Hematopoietic multipotent progenitor cell treated with erythropoietin and hydrocortisone succinate and interleukin-3 and kit ligand, for 6 days (in vitro differentiated cells): ENCODE results near the gene PTRHD1.
"Not testable (repeated sequence)": the region's sequence is repeated elsewhere in the genome, so short reads cannot be mapped to it uniquely, and the experiment has no call there.

Experiments
- DNase-seq: peaks from one replicate; pipeline ENCODE4 v3.0.0-alpha.2; 2015

PTRHD1 gene, protein sequence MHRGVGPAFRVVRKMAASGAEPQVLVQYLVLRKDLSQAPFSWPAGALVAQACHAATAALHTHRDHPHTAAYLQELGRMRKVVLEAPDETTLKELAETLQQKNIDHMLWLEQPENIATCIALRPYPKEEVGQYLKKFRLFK

DNA sequence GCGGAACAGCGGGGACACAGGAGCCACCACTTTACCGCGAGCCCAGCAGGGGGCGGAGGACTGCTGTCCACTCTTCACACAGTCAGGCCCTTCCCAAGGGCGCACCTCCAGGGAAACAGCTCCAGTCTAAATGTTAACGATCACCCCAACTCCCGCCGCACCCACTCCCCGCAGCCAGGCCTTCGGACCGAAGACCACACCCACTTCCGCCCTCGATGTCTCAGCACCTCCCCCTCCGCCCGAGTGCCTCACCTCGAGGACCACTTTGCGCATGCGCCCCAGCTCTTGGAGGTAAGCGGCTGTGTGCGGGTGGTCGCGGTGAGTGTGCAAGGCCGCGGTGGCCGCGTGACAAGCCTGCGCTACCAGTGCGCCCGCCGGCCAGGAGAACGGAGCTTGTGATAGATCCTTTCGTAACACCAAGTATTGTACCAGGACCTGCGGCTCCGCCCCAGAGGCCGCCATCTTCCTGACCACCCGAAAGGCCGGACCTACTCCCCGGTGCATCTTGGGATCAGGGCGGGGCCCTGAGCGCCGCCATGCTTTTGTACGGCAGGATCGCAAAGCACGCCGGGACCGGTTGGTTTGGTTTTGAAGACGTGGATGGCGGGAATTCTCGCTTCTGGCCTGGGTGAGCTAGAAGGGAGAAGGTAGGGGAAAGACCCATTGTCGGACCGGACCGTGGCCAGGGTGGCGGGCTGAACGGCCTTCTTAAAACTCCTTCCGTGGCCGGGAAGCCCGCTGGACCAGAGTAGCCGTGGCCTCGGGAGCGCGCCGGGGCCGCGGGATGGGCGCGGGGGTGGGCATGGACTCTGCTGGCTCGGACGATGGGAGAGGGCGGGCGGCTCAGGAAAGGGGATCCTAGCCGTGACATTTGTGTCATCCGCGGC lies at the start of gene PTRHD1, which contains the start of gene CENPO:
TSS of gene PTRHD1 (minus strand) at position 518 of the 887 bp plus-strand sequence. CDS start at position 504, 14 bp downstream.
TSS of gene CENPO (plus strand) at position 552 of the 887 bp plus-strand sequence. CDS start 495 bp downstream, outside the sequence.
- DNase-seq, result peak; percentile 99

DNA sequence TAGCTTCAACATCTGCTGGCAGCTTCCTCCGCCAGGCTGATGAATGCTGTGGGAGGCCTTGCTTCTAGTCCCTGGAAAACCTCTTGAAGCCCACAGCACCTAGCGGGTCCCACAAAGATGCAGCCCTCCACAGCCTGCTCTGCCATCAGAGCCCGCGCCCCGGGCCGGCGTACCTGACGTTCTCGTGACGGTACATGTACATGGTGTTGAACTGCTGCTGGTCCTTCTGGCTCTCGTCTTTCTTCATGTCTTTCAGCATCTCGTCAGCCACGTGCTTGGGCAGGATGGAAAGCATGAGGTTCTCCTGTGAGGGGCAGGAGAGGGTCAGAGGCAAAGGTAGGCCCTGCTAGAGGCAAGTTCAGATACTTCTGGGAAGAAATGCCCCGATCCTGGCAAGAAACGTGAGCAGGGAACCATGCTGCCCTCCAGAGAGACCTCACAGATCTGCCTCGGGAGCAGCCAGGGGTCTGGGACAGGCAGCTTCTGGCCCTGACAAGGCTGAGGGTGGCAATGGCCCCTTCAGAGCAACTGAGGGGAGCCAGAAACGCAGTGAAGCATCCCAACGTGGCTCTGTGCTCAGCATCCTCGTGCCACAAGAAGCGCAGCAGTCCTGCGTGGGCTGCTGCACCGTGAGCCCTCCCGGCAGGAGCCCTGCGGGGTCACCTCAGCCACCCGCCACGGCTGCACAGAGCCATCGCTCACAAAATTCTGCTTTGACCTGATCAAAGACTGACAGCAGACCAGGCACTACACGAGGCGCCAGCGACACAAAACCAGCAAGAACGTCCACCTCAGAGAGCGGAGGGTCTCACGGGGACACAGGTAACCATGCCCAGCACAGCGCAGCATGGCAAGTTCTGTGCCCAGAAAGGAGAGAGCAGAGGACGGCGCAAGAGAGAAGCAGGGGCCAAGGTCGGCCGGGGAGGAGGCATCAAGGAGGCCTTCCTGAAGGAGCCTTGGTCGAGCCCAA lies 49.2 kb upstream of the PTRHD1 start:
- DNase-seq, result no peak

DNA sequence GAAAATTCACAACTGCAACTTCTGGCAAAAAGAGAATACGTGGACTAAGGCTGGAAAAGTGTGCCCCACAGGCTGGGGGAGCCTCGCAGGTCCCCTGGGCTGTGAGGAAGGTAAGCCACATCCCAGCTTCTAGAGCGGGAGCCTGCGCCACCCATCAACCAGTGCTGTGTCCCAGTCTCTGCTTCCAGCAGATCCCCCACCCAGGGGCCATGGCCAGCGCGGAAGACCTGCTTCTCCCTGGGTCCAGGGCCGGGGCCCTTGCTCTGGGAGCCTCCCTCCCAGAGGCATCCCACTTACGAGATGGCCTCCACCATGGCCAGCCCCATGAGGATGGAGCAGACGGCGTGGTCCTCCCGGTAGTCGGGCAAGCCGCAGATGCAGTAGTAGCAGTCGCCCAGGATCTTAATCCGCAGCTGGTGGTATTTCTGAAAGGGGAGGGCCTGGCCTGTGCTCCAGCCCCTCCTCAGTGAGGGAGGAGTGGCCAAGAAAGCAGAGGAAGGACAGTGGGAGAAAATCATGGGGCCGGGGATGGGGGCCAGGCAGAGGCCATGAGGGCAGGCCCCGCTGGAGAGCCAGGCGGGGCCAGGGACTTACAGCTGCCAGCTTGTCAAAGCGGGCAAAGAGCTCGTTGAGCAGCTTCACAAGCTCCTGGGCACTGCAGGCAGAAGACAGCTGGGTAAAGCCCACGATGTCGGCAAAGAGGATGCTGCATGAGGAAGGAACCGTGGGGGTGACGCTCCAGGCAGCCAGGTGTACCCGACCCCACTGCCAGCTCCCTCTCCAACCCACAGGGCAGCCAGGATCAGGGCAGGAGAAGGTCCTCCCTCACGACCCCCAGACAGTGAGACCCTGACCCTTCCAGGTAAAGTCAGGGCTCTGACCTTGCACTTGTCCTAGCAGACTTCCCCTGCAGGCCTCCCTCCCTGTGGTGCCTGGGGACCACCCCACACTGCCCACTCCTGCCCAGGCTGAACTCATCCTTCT lies 48.1 kb upstream of the PTRHD1 start:
- DNase-seq, result no peak

DNA sequence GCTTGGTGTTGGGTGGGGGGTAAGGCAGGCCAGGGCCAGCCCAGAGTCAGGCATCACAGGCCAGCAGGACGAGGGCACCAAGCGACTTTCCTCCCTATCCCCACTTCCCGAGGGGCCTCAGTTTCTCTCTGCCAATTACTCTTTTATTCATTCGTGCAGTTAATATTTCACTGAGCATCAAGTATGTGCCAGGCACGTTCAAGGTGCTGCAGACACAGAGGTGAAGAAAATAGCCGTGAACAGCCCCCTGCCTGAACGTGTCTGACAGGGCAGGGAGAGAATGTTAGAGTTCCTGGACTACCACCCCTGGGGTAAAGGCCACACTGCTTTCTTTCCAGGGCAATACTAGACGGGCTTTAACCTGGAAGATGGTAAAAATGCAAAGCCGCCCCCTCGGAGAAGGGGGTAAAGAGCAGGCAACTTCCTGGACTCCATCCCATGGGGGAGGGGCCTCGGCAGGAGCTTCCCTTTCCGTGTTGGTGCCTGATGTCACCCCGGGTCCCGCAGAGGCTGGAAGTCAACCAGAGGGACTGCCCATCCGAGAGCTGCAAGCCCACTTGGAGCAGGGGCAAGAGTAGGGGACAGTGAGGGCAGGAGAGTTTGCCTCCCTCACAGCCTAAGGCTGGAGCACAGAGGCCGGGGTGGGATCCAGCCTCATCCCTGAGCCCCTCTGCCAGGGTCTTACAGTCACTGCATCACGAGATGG lies 47.1 kb upstream of the PTRHD1 start:
- no peak for DNase-seq

DNA sequence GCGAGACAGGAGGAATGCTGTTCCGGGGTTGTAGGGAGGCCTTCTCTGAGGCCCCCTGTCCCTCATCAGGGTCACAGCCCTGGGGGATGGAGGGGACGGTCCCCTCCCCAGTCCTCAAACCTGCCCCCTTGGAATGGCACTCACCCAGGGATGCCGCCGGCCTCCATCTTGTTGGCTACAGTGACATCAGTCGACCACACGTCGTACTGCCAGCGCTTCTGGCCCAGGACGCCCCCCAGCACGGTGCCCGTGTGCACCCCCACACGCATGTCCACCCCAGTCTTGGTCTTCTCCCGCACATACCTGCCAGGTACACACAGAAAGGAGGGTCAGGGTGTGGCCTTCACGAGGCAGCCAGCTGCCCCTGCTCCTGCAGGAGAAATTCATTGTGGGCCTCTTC lies 46.5 kb upstream of the PTRHD1 start:
- no peak for DNase-seq

DNA sequence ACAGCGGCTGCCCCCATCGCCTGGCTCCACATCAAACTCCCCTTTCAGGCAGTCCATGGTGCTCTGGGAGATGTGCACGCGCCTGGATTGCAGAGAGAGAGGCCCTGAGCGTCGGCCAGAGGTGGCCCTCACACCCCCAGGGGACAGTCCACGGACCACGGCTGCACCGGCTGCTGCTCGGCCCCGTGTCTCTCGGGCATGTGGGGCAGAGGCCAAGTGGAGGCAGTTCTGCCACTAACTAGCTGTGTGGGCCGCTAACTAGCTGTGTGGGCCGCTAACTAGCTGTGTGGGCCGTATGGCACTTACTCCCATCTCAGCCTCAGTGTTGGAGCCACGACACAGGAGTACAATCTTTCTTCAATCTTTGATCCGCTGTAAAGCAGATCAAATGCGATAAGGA lies 45.4 kb upstream of the PTRHD1 start:
- no peak for DNase-seq

DNA sequence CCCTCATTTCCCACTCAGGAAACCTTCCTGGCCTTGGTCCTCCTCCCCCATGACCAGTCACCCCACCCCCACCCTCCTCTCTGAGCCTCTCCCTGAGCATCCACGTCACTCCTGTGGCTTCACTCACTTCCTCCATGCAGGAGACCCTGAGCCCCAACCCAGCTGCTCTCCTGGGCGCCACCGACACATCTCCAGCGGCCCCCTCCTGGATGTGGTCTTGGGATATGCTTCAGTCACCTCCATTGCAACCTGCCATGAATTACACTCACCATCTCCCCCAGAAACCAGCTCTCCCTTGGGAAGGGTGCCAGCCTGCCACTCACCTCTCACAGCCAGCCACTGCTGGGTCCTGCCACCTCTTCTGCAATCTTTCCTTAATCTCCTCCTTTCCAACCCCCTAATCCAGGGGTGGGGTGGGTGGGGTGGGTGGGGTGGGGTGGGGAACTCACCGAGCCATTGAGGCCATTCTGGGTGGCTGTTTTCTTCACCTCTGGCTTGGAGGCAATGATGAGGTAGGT lies 44.9 kb upstream of the PTRHD1 start:
- no peak for DNase-seq

DNA sequence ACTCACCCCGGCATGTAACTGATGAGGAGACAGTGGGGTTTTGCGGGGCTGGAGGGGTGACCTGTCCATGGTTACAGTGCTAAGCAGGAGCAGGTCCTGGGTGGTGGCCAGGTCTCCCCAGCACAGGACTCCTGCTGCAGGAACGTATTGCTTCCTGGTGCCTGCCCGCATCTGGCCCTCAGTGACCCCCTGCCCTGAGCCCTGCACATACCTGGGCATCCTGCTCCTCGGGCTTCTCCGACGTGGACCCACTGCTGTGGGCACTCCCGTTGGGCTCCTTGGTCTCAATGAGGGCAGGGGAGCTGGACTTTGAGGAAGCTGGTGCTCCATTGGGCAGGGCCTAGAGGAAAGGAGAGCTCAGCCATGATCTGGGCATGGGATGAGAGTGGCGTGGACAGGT lies 43.5 kb upstream of the PTRHD1 start:
- DNase-seq, result no peak

DNA sequence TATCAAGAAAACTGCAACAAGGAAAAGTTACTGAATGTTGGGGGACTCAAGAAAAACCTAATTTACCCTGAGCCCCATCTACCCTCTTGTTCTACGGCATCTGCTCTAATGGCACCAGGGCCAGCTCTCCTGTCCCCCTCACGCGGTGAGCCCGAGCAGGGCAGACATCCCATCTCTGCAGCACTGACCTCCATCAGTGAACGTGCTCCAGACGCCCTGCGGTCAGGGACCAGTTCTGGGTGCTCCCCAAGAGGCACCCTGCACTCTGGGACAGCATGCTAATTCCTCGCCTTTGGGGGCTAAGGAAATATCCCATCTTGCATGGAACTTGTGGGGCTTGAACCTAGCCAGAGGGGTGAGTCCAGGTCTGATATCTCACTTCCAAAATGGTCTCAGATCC lies 43.0 kb upstream of the PTRHD1 start:
- DNase-seq, result no peak

DNA sequence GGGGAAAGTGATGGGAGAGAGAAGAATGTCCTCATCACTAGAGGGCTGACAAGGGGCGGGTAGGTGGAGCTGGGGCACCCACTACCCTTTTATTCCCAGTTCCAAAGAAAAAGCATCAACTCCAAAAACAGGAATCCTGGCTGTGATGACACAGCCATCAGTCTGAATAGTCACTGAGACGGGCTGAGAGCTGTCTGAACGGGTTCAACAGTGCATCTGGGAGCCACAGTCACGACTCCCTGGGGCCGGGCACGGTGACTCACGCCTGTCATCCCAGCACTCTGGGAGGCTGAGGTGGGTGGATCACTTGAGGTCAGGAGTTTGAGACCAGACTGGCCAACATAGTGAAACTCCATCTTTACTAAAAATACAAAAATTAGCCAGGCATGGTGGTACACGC lies 42.2 kb upstream of the PTRHD1 start:
- not testable (repeated sequence) for DNase-seq

DNA sequence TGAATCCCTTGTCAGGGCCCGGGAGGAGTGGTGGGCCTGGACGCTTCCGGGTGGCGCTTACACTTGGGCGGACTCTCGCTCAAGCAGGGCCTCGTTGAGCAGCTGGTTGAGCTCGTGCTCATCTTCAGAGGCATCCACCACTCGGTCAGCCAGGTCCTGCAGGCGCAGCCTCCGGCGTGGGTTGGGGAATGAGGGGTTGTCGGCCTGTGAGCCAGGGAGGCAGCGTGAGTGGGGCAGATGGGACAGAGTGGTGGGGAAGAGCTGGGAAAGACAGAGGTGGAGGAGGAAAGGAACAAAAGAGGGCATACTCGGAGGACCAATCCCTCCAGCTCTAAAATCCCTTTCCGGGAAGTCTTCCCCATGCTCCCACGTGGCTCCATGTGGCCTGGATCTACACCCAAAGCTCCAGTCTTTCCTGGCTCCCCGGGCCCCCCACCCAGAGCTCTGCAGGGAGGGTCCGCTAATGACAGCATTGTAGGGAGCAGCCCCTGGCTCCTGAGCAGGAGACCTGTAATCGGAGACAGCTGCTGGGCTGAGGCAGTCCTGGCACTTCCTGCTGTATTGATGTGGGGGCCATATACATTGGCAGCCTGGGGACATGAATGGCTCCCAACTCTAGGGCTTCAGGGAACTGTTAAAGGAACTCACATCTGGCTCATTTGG lies 41.7 kb upstream of the PTRHD1 start:
- DNase-seq, result no peak

DNA sequence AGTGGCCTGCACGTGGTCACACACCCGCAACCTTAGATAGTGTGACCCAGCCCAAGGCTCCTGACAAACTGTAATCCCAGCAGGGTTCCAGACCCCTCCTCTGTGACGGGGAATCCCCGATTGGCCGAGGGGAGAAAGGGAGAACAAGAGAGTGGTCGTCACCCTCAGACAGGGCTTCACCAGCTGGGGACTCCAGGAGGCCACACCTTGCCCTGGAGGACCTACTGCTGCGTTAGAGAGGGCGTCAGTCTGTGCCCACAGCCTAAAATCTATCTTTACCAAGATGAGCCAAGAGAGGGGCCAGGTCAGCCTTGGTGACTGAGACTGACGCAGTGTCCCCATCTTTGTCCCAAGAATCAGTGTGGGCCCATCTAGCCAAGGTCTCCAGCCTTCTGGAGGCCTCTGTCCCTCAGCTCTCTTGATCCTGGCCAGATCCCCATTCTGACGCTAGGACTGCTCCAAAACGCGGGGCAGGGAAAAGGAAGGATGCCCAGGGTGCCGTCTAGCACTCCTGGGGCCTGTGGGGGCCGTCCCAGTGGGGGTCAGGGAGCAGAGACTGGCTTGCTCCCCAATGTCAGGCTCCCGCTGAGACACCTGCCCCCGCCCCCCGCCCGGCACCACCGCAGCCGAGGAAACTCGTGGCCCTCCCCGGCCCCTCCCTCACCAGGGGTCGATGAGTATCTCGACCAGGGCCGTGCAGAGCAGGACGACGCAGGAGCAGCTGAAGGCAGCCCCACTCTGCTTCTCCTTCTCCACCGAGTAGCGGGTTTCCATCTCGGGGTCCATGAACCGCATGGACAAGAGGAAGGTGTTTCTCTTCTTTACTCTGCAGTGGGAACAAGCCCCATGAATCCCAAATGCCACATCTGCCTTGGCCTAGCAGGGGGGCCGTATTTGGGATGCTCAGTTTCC lies 40.9 kb upstream of the PTRHD1 start:
- DNase-seq, result no peak

DNA sequence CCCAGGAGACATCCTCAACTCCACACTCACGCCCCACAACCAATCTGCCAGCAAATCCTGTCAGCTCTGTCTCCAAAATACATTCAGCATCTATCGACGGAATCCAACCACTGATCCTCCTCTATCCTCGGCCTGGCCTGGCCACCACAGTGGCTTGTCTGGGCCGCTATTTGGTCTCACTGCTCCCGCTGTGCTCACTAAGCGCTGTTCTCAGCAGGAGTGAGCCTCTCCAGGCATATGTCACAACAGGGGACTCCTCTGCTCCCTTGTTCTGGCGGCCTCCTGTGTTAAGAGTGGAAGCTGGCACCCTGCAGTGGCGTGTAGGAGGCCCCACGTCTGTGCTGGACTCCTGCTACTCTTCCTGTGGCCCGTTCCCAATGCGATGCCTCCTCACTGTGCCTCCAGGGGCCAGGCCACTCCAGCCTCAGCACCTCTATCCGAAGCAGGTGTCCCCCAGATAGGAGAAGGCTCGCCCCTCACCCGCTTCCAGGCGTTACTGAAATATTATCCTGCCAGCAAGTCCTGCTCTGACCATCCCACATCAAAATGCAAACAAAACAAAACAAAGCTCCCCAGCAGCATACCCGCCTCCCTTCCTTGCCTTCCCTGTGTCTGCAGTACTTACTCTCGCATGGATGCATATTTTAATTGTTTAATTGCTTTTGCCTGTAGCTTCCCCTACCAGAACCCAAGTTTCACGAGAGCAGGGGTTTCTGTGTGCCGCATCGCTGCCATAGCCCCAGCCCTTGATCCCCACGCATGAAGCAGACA lies 39.9 kb upstream of the PTRHD1 start:
- no peak for DNase-seq

DNA sequence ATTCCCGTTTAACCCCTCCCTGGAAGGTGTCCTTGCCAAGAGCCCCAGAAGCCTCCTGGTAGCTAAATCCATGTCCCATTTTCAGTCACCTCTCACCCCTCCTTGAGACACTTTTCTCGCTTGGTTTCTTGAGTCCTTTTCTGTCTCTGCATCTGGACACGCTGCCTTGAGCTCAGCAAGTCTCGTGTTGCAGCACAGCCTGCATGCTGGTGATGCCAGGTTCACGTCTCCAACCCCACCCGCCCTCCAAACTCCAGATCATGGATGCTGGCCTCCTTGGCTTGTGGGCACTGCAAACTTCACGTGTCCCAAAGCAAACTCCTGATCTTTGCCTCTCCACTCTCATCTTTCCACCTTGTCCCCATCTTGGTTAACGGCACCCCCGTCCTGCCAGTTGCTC lies 39.3 kb upstream of the PTRHD1 start:
- DNase-seq, result no peak

DNA sequence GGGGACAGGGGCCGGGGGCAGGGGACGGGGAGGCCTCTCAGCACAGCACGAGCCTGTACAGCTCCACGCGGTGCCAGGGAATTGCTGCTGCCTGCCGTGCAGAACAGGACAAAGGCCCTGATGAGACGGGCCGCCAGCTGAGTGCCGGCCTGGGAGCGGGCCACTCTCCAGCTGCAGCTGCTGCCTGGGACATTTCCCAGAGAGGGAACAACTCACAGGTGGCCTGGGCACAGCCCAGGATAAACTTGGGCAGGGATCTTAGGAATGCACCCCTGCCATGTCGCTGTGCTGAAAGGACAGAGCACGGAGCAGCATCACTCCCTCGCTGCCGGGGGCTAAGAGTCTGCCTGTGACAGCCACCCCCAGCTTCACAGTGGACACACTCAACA lies 38.9 kb upstream of the PTRHD1 start:
- no peak for DNase-seq

DNA sequence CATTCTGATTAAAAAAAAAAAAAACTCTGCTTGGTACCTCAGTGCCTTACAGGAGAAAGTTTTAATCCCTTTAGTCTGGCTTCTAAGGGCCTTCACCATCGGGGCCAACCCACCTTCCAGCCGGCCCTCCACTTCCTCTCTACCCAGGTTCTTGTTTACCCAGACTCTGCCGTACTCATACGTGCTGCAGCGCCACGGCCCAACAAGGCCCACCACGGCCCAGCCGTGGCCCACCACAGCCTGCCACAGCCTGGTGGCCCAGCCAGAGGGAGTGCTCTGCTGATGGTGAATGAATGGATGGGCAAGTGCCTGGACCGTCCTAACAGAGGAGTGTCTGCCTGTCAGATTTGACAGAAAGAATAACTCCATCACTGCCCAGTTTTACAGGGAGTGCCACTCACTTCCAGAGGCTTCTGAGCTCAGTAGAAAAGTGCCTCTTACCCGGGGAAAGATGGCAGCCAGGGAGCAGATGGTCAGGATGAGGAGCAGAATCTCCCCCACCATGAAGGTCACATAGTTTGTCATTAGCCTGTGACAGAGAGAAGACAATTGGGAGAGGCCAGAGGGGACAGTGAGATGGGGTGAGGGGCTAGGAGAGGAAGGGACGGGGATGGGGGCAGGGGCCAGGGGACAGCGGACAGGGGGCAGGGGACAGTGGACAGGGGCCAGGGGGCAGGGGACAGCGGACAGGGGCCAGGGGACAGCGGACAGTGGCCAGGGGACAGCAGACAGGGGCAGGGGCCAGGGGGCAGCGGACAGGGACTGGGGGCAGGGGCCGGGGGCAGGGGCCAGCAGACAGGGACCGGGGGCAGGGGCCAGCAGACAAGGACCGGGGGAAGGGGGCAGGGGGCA lies 38.3 kb upstream of the PTRHD1 start:
- no peak for DNase-seq

DNA sequence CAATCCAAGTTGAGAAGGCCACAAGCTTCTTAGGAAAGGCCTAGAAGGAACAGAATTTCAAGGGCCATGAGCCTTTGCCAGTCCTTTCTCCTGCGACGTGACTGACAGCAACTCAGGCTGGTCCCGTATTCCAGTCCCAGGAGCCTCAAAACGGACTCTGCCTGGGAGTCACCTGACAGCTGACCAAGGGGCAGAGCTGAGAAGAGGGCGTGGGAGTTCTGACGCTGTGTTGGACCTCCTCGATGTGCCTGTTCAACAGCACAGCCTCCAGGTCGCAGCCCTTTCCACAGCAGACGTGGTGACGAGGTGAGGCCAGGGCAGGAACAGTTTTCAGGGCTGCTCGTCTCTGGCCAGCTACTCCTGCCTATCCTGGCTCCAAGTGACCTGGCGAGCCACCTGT lies 37.6 kb upstream of the PTRHD1 start:
- DNase-seq, result no peak

DNA sequence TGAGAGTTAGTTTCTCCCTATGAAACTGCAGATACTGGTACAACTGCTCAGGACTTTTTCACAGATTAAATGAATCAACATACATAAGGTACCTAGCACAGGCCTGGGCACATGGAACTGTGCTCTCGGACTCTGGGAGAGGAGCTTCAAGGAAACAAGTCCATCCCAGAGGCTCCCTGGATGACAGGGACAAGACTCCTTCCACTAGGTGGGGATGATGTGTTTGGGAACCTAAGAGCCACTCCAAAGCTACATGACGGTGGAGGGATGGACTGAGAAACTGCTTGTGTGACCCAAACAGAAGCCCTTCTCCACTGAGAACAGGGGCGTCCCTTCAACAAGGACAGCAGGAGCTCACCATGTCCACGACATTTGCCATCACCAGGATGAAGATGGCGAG lies 37.2 kb upstream of the PTRHD1 start:
- DNase-seq, result no peak
